HFF-Myc (cell line): Measurements from ENCODE around the gene HTR1D.

Source experiments
- DNase-seq: peaks from one replicate; pipeline ENCODE4 v3.0.0-alpha.2; 2011; ENCODE audit warnings: low read depth; ENCODE audit errors: extremely low read depth
- H3K4me3 ChIP-seq: replicated peaks from 2 replicates; pipeline ENCODE4 v1.5.1; 2011; ENCODE audit warnings: low read depth, mild to moderate bottlenecking, control low read depth, low read length
- CTCF ChIP-seq: IDR thresholded peaks from 2 replicates; pipeline ENCODE4 v1.5.1; 2012; ENCODE audit warnings: mild to moderate bottlenecking, low read depth, low read length, control low read depth; ENCODE audit errors: missing control alignments

Gene HTR1D

GRCh38 chr1:23150742-23151141, 66.6 kb downstream of the HTR1D start:
- DNase-seq: no peak

GRCh38 chr1:23150125-23150524, 67.2 kb downstream of the HTR1D start:
- DNase-seq: no peak
- no peak overlapping the region for H3K4me3 ChIP-seq
- TF ChIP-seq CTCF: no peak

More at GRCh38 chr1:23150742-23151141, 66.6 kb downstream of the HTR1D start:
- no peak for TF ChIP-seq CTCF
- H3K4me3 ChIP-seq: no peak overlapping the region

GRCh38 chr1:23149114-23149513, 68.2 kb downstream of the HTR1D start:
- no peak overlapping the region for H3K4me3 ChIP-seq
- TF ChIP-seq CTCF: no peak
- no peak for DNase-seq

- TF ChIP-seq CTCF: no peak
- H3K4me3 ChIP-seq: no peak overlapping the region
- no peak for DNase-seq
Measured at GRCh38 chr1:23148084-23148483, 69.2 kb downstream of the HTR1D start.
